Measurements from ENCODE around the gene RSPH1.

DNA sequence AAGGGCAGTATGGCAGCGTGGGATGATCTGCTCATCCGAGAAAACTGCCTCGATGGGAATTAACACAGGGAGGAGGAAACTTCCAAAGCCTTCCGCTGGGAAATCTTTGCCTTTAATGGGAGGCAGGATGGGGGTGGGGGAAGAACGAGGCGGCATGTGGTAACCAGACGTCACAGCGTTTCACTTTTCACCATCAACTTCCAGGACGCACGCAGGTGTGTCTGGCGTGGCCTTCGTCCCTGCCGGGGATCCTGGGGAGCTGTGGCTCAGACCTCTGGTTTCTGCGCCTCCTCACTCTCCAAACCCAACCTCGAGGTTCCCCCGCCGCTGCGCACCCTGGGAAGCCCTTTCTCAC lies 282 bp downstream of the RSPH1 start:
- TF ChIP-seq TCF7L2 (IDR thresholded peaks at IDR 0.05; ENCODE audit: borderline replicate concordance, extremely low read depth, insufficient read depth, insufficient read length): no peak
- TF ChIP-seq POLR2A (IDR thresholded peaks at IDR 0.05; ENCODE audit: borderline replicate concordance, extremely low read depth, insufficient read depth, insufficient read length): no peak
- TF ChIP-seq, protein P1, sequence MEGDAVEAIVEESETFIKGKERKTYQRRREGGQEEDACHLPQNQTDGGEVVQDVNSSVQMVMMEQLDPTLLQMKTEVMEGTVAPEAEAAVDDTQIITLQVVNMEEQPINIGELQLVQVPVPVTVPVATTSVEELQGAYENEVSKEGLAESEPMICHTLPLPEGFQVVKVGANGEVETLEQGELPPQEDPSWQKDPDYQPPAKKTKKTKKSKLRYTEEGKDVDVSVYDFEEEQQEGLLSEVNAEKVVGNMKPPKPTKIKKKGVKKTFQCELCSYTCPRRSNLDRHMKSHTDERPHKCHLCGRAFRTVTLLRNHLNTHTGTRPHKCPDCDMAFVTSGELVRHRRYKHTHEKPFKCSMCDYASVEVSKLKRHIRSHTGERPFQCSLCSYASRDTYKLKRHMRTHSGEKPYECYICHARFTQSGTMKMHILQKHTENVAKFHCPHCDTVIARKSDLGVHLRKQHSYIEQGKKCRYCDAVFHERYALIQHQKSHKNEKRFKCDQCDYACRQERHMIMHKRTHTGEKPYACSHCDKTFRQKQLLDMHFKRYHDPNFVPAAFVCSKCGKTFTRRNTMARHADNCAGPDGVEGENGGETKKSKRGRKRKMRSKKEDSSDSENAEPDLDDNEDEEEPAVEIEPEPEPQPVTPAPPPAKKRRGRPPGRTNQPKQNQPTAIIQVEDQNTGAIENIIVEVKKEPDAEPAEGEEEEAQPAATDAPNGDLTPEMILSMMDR (IDR thresholded peaks at IDR 0.05 in 2 of 3, conservative IDR thresholded peaks at IDR 0.05 in 1 of 3; ENCODE audit: borderline replicate concordance in 1 of 3, insufficient read depth in 1 of 3, low read depth in 2 of 3, low read length in 2 of 3): no peak
- TF ChIP-seq, protein P2, sequence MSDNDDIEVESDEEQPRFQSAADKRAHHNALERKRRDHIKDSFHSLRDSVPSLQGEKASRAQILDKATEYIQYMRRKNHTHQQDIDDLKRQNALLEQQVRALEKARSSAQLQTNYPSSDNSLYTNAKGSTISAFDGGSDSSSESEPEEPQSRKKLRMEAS (IDR thresholded peaks at IDR 0.05): peak; percentile 14; the same call in 1 of the 2 replicates
